Measurements from ENCODE around the gene VCX3B.
"Not testable (repeated sequence)": the region's sequence is repeated elsewhere in the genome, so short reads cannot be mapped to it uniquely, and the experiment has no call there.

VCX3B gene

DNA sequence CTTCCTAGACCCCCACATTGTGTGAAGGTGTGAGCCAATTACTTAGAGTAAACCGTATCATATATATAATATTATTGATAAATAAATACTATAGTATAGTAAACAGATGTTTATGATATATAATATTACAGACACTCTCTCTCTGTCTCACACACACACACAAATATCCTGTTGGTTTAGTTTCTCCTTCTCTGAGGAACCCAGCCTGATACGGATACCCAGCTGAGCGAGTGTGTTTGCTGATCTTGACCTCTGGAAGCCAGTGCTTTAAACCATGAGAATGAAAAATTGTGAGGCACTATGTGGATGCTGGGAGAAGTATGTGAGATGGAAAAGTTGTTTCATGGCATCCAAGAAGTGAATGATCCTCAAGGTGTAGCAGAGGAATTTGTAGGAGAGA lies at the start of gene VCX3B:
TSS of gene VCX3B (plus strand) at position 301 of the 400 bp plus-strand sequence. CDS start 621 bp downstream, outside the sequence.
- not testable (repeated sequence) for DNase-seq (ENCODE audit: low read depth in 2 of 2)

DNA sequence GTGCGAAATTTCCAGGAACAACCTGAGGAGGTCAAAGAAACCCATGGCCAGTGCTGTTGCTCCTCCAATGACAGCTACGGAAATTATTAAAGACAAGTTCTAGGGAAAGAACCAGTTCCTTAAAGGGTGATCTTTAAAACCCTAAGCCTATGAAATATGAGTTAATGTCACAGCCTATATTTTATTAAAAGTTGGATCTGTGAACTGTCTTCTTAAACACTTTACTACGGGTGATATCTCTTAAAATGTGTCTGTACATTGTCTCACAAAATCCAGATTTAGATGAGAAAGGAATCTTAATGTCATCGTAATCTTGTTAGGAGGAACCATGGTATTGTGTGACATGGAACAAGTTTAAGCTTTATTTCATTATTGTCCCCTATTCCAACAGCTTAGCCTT lies 46.3 kb upstream of the VCX3B start:
- DNase-seq (ENCODE audit: low read depth in 2 of 2): no peak

- no peak for DNase-seq (ENCODE audit: low read depth in 2 of 2)
Observed at GRCh38 chrX:8424912-8425311, 39.7 kb upstream of the VCX3B start.

DNA sequence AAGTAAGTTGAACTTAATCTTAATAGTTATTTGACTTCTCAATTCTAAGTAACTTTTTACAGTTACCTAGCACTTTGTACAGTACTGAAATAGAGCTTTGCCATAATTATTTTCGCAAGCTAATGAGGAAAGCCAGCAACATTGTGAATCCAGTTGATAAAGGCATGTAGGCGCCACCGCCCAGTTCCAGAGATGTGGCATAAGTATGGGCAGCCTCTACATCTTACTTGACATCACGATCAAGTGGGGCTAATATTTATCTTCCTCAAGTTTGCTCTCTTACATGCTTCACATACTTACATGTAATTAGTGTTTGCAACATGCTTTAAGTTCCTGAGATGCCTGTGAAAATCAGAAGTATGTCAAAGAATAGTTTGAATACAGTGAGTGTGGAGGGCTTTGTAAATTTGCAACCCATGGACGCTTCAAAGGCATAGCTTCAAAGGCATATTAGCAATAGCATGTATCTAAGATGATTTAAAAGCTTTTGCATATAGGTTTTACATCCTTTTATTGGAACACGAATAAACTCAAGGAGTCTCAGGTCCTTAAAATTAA lies 34.9 kb upstream of the VCX3B start:
- no peak for DNase-seq (ENCODE audit: low read depth in 2 of 2)

- DNase-seq (ENCODE audit: low read depth in 2 of 2): no peak
Observed at GRCh38 chrX:8430444-8430843, 34.2 kb upstream of the VCX3B start.

- DNase-seq (ENCODE audit: low read depth in 2 of 2): no peak
Observed at GRCh38 chrX:8432396-8432795, 32.2 kb upstream of the VCX3B start.

DNA sequence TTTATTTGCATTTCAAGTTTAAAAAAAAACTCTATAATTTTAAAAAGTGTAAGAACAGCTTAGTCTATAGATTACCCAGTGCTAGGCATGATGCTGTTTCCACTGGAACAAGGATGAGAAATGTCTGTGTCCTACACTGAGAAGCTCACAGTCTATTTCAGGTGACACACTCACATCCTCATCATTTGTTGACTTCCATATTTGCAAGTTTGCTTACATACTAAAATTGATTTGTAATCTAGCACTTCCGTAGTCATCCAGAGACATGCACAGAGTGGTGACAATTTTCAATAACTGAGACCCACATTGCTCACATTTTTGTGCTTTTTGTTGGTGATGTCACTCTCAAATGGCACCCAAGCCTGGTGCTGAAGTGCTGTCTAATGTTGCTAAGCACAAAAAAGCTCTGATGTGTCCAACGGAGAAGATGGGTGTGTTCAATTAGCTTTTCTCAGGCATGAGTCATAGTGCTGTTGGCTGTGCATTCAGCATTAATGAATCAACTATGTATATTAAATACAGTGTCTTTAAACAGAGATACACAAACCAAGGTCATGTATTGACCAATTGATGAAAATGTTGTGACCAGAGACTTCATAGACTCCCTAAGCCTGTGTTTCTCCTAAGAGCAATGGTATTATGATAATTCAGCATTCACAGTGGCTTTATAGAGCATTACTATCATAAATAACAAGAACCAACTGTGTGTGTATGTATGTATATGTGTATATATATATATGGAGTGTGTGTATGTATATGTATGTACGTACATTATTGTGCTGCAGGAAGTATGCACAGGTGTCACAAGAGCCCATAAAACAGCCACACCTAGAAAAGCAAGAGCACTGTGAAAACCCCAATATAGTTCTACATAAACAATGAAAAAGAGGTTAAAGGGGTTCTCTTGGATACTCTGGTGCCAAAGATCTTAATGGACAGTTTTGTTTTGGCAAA lies 31.2 kb upstream of the VCX3B start:
- DNase-seq (ENCODE audit: low read depth in 2 of 2): no peak

GRCh38 chrX:8447368-8447767 lies 17.3 kb upstream of the VCX3B start:
- no peak for DNase-seq (ENCODE audit: low read depth in 2 of 2)

GRCh38 chrX:8452343-8452742 lies 12.3 kb upstream of the VCX3B start:
- DNase-seq (ENCODE audit: low read depth in 2 of 2): not testable (repeated sequence)

DNA sequence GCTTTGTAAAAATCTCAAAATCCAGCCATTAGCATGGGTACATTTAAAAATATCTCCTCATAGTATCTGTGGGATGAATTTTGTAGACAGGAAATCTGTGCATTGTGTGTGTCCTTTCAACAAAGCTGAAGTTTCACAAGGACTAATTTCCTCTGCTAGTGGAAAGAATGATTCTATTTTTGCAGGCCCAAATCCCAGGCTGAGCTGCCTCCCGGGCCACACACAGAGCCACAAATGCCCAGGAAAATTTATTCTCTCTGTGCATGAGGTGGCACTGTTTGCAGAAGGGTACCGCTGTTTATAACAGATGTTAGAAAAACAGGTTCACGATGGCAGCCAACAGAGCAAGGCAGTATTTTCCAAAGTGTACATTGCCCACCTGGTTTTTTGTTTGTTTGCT lies 11.0 kb upstream of the VCX3B start:
- DNase-seq (ENCODE audit: low read depth in 2 of 2): no peak

DNA sequence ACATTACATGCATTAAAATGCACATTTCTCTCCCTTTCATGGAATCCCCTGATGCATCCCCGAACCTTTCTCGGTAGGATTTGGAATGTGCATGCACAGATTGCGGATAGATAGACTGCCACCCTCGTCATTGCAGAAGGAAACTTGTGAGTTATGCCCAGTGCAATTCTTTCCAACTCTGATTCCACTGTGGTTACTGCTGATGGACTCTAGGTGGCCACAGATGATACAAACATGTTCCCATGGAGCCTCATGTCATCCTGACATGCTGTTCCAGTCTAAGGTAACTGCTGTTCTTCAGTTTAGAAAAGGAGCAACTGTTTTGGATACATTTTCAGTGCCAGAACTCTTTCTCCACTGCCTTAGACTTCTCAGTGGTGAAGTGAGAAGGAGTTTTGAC lies 9.1 kb upstream of the VCX3B start:
- no peak for DNase-seq (ENCODE audit: low read depth in 2 of 2)

DNA sequence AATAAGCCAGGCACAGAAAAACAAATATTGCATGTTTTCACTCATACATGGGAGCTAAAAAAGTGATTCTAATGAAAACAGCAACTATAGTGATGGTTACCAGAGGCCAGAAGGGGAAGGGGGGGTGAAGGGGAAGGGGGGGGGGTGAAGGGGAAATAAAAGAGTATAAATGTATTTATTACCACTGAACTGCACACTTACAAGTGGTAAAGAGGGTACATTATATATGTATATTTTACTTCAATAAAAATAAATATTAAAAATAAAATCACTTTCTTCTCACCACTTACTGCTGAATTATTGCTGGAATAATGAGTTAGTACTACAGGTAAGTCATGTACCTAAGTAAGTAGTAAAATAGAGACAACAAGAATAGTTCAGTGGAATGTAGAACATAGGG lies 2.1 kb upstream of the VCX3B start:
- DNase-seq (ENCODE audit: low read depth in 2 of 2): no peak

- no peak for DNase-seq (ENCODE audit: low read depth in 2 of 2)
Observed at GRCh38 chrX:8484360-8484949, 19.8 kb downstream of the VCX3B start.

DNA sequence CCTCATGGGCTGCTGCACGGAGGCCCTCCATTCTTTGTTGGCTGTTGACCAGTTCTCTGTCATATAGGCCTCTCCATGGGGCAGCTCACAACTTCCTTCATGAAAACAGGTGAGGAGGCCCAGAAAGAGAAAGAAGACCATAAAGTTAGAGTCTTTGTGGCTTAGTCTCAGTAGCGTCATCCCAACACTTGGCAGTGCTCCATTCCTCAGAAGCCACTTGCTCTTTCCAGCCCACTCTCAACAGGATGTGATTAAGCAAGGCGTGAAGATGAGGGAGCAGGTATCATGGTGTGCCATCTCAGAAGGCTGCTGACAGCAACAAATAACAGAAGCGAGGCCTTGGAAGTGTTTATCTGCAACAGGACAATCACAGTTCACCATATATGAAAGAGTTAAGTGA lies 30.4 kb downstream of the VCX3B start:
- DNase-seq (ENCODE audit: low read depth in 2 of 2): not testable (repeated sequence)

DNA sequence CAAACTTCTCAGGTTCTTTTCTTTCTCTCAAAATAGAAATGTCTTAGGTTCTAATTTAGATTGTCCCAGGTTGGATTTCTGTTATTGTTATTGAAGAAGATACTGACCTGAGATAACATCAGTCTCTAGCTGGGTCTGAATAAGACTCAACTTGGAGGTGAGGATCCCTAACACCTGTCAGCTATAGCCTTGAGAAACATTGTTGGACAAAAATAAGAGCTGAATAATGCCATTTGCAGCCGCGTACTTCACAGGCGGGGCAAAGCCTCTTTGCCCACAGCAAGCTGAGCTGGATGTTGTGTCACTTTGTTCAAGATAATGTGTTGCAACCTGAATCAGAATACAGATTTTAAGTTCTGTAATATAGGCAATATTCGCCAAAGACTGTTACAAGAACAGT lies 35.6 kb downstream of the VCX3B start:
- DNase-seq (ENCODE audit: low read depth in 2 of 2): no peak

GRCh38 chrX:8502101-8502500 lies 37.5 kb downstream of the VCX3B start:
- DNase-seq (ENCODE audit: low read depth in 2 of 2): not testable (repeated sequence)

- no peak for DNase-seq (ENCODE audit: low read depth in 2 of 2)
Observed at GRCh38 chrX:8504451-8504850, 39.8 kb downstream of the VCX3B start.

Data from activated CD8-positive, alpha-beta memory T cell treated with anti-CD3 and anti-CD28 coated beads for 4 hours (primary cell).